ENCODE measurements around the gene THSD4. TPM values are rescaled to one million over a fixed set of nuclear protein-coding genes. Genes with fewer than 3 reads are reported as not detected.

The THSD4 gene
- total and polyA plus RNA-seq, 2 of the 8 experiments (the other 6 are each of a cell fraction or from before 2014, with no cell fraction given) = 2.5 to 6.2 TPM

DNA sequence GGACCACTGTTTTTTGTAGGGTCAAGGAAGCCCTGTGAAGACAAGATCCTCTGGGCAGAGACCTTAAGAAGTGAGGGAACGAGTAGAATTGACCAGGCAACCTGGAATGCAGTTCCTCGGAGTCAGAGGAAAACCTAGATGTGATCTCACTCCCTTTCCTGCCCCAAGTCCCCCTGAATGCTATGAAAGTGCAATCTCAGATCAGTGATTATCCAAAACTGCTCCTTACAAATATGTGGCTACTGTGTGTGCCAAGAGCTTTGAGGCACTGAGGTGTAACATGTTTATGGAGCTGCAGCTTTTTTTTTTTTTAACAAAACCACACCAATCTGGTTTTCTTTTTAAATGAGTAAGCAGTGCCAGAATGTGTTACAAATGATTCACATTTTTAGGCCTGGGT lies 35.8 kb downstream of the THSD4 start:
- Histone ChIP-seq H4K5ac (ENCODE audit: insufficient read length, low read depth, low read length) (no peak overlapping the region), H2BK5ac (ENCODE audit: low read depth, low read length) (no peak overlapping the region), H2BK15ac (ENCODE audit: low read length) (no peak overlapping the region), H2BK120ac (replicated peaks; ENCODE audit: low read depth, low read length) (no peak overlapping the region), H3K79me2 (ENCODE audit: control insufficient read depth in 1 of 2, insufficient read depth in 2 of 2, low read length in 2 of 2) (no peaks in the 10 kb centered on the region), H3K23me2 (ENCODE audit: low read depth, low read length) (no peaks in the 10 kb centered on the region), H3K14ac (ENCODE audit: insufficient read length) (no peak overlapping the region), H2AK5ac (ENCODE audit: low read depth, low read length) (no peak overlapping the region), H3K27me3 (replicated peaks in 1 of 4; ENCODE audit: control insufficient read depth in 3 of 4, extremely low read depth in 1 of 4, insufficient read depth in 3 of 4, low read length in 3 of 4) (no peaks in the 10 kb centered on the region), H3K4me2 (ENCODE audit: insufficient read depth in 1 of 2, low read depth in 2 of 2, low read length in 2 of 2) (no peak overlapping the region), H3K18ac (ENCODE audit: extremely low read depth, low read length) (no peak overlapping the region), H4K91ac (replicated peaks; ENCODE audit: insufficient read length, low read length) (no peak overlapping the region), H4K20me1 (replicated peaks in 1 of 2; ENCODE audit: control insufficient read depth in 1 of 2, insufficient read depth in 2 of 2, low read length in 2 of 2) (no peaks in the 10 kb centered on the region), H3K4ac (replicated peaks; ENCODE audit: insufficient read length, low read depth, low read length) (no peak overlapping the region), H3K23ac (ENCODE audit: insufficient read length) (no peak overlapping the region), H3K9ac (replicated peaks in 1 of 4; ENCODE audit: extremely low read depth in 1 of 4, low read depth in 3 of 4, low read length in 3 of 4) (no peak overlapping the region), H3K36me3 (ENCODE audit: control insufficient read depth in 2 of 4, insufficient read depth in 4 of 4, low read length in 3 of 4) (no peaks in the 10 kb centered on the region), H3K4me3 (ENCODE audit: extremely low read depth in 1 of 4, insufficient read depth in 2 of 4, low read depth in 3 of 4, low read length in 4 of 4) (no peak overlapping the region), H3K56ac (replicated peaks; ENCODE audit: insufficient read length, low read depth, low read length) (no peak overlapping the region), H3K27ac (ENCODE audit: low read depth, low read length) (no peak overlapping the region), H3K9me3 (ENCODE audit: insufficient read depth in 2 of 2, low read depth in 1 of 2, low read length in 1 of 2) (no peaks in the 10 kb centered on the region), H3K4me1 (replicated peaks in 1 of 4; ENCODE audit: control insufficient read depth in 3 of 4, insufficient read depth in 4 of 4, low read length in 3 of 4) (peaks cover 0 to 5% (median 0%) of the 10 kb centered on the region in 4 experiments; a peak in 1 of 7 replicates), H2AFZ (ENCODE audit: low read length) (no peak overlapping the region), H2BK12ac (ENCODE audit: low read depth, low read length) (no peak overlapping the region), H3K79me1 (ENCODE audit: low read depth, low read length) (no peaks in the 10 kb centered on the region; the same call in 1 of the 2 replicates), H4K8ac (ENCODE audit: extremely low read depth, insufficient read depth, low read length) (no peak overlapping the region), H2BK20ac (ENCODE audit: low read length) (no peak overlapping the region)
- WGBS, 2 experiments (ENCODE audit: extremely low coverage in 1 of 2, insufficient coverage in 1 of 2, insufficient read length in 1 of 2, insufficient replicate concordance in 2 of 2, low coverage in 1 of 2, low lambda C conversion rate in 2 of 2, missing lambda C conversion rate in 1 of 2) = 95% methylated on average over 2 of the region's 2 CpGs; no CpG with 5 or more reads in 1 of the 2 experiments
- no peak for DNase-seq (ENCODE audit: low read depth in 1 of 2, low spot score in 2 of 2)
- FAIRE-seq = no peak
- ChIA-PET POLR2A (ENCODE audit: partially characterized antibody) (no interaction called here), CTCF (ENCODE audit: partially characterized antibody) (interaction anchor here (0.6 to 1.2 kb wide), 3 partner anchors 11 to 50 kb away, joined by 3 to 4 read pairs (median 3); no protein-coding TSS in a partner anchor)
- TF ChIP-seq POLR2A (IDR thresholded peaks at IDR 0.05; ENCODE audit: control extremely low read depth in 1 of 2, low read depth in 2 of 2, low read length in 2 of 2) (no peak), JUND (IDR thresholded peaks at IDR 0.05; ENCODE audit: low read length) (no peak), RNF2 (IDR thresholded peaks at IDR 0.05; ENCODE audit: borderline replicate concordance, low read depth, low read length, missing control alignments, poor library complexity, severe bottlenecking) (no peak), RAD21 (IDR thresholded peaks at IDR 0.05 in 1 of 2, conservative IDR thresholded peaks at IDR 0.05 in 1 of 2; ENCODE audit: low read depth in 2 of 2, low read length in 2 of 2) (no peak), BACH1 (IDR thresholded peaks at IDR 0.05; ENCODE audit: low read length) (no peak), TCF12 (IDR thresholded peaks at IDR 0.05; ENCODE audit: low read depth, low read length) (no peak), BRCA1 (IDR thresholded peaks at IDR 0.05; ENCODE audit: low read depth, low read length) (no peak), KDM1A (IDR thresholded peaks at IDR 0.05; ENCODE audit: borderline replicate concordance, low read length) (no peak), CREB1 (IDR thresholded peaks at IDR 0.05) (no peak), HDAC6 (IDR thresholded peaks at IDR 0.05; ENCODE audit: low read depth, low read length) (no peak)
- TF ChIP-seq, protein P1, sequence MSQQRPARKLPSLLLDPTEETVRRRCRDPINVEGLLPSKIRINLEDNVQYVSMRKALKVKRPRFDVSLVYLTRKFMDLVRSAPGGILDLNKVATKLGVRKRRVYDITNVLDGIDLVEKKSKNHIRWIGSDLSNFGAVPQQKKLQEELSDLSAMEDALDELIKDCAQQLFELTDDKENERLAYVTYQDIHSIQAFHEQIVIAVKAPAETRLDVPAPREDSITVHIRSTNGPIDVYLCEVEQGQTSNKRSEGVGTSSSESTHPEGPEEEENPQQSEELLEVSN (IDR thresholded peaks at IDR 0.05) = no peak

All from H1 (cell line).